GM21528 (cell line): ENCODE results near the gene WNT9B.

Source experiments
- ATAC-seq: cut with Tn5 transposase; IDR thresholded peaks from one replicate; pipeline ENCODE4 v1.9.1; 2021; ENCODE audit warnings: mild to moderate bottlenecking, moderate library complexity; ENCODE audit not compliant: unreplicated experiment, low FRiP score

The WNT9B gene

GRCh38 chr17:46851029-46851741 lies at the start of gene WNT9B:
TSS of gene WNT9B (plus strand) at chr17:46851583. CDS start at chr17:46851639, 56 bp downstream.
- no peak for ATAC-seq

GRCh38 chr17:46802800-46803199 lies 48.6 kb upstream of the WNT9B start:
- no peak for ATAC-seq

GRCh38 chr17:46803544-46803943 lies 47.8 kb upstream of the WNT9B start:
- no peak for ATAC-seq

- no peak for ATAC-seq
These were observed 45.6 kb upstream of the WNT9B start for GRCh38 chr17:46805771-46806170.

- no peak for ATAC-seq
These were observed 42.2 kb upstream of the WNT9B start for GRCh38 chr17:46809110-46809571.

GRCh38 chr17:46810837-46811236 lies 40.5 kb upstream of the WNT9B start:
- ATAC-seq: no peak

GRCh38 chr17:46811978-46812583 lies 39.3 kb upstream of the WNT9B start:
- no peak for ATAC-seq

GRCh38 chr17:46812624-46813318 lies 38.6 kb upstream of the WNT9B start:
- no peak for ATAC-seq

GRCh38 chr17:46813920-46814319 lies 37.5 kb upstream of the WNT9B start:
- ATAC-seq: no peak

- ATAC-seq: no peak
These were observed 36.9 kb upstream of the WNT9B start for GRCh38 chr17:46814446-46814845.

- ATAC-seq: no peak
These were observed 35.7 kb upstream of the WNT9B start for GRCh38 chr17:46815474-46816353.

- no peak for ATAC-seq
These were observed 34.1 kb upstream of the WNT9B start for GRCh38 chr17:46817151-46817900.

- ATAC-seq: no peak
These were observed 33.5 kb upstream of the WNT9B start for GRCh38 chr17:46817901-46818209.

GRCh38 chr17:46818316-46818928 lies 33.0 kb upstream of the WNT9B start, which contains the start of gene WNT3:
TSS of gene WNT3 (minus strand) at chr17:46818692. CDS start at chr17:46818597, 95 bp downstream.
- no peak for ATAC-seq

GRCh38 chr17:46818929-46819859 lies 32.2 kb upstream of the WNT9B start:
- no peak for ATAC-seq

- ATAC-seq: no peak
These were observed 31.5 kb upstream of the WNT9B start for GRCh38 chr17:46819906-46820351.

- no peak for ATAC-seq
These were observed 30.6 kb upstream of the WNT9B start for GRCh38 chr17:46820592-46821450.
